KOPT-K1 (cell line): ENCODE results near the gene INO80B.

Experiments
- H3K27ac ChIP-seq: fragments of 200-600 bp; sonication (generic); 2 replicates; pipeline ENCODE4 v1.5.1; 2016; ENCODE audit warnings: antibody characterized with exemption, mild to moderate bottlenecking, low read depth, low read length; ENCODE audit not compliant: poor library complexity, severe bottlenecking
- H3K36me3 ChIP-seq: fragments of 200-600 bp; sonication (generic); 2 replicates; pipeline ENCODE4 v1.5.1; 2017; ENCODE audit warnings: antibody characterized with exemption, mild to moderate bottlenecking, low read length, moderate library complexity; ENCODE audit not compliant: insufficient read depth
- H3K9me3 ChIP-seq: fragments of 200-600 bp; sonication (generic); 2 replicates; pipeline ENCODE4 v1.5.1; 2017; ENCODE audit warnings: antibody characterized with exemption, low read length, mild to moderate bottlenecking; ENCODE audit not compliant: insufficient read depth, poor library complexity, severe bottlenecking

The INO80B gene

DNA sequence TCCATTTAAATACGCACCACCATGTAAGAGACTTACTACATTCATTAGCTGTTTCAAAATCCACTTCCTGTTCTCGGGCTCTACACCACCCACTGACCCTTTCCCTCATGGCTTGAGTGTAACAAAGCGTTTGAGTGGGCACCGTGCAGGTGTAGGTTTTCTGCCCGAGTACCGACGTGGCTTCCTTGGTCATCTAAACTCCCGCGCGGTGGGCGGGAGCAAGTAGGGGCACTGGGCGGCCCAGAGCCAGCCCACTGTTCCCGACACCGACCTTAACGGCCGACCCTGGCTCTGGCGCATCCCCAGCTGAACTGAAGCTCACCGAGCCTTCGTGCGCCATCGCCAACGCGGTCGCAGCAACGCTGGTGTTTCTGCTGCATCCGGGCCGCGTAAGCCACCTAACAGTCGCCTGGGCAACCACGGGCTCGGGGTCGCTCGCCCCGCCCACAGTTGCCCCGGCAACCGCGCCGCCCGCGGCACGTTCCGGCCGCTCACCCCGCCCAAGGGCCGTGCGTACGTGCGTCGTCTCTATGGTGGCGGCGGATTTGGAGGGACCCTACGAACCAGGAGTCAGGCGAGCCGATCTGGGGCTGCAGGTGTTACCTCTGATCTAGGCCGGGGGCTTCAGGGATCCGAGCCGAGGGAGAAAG, 33.5 kb upstream of the INO80B start, which contains the start of the genes C2orf81 and WDR54:
C2orf81 (minus strand) TSS at position 399 of the 650 bp plus-strand sequence; CDS start at position 340, 59 bp downstream.
WDR54 (plus strand) TSS at position 510 of the 650 bp plus-strand sequence. CDS start 424 bp downstream, outside the sequence.
- Histone ChIP-seq H3K27ac (peak within 1 kb of the TSS; percentile 57), H3K36me3 (peaks cover 22% of the 10 kb centered on the region), H3K9me3 (no peaks in the 10 kb centered on the region)

DNA sequence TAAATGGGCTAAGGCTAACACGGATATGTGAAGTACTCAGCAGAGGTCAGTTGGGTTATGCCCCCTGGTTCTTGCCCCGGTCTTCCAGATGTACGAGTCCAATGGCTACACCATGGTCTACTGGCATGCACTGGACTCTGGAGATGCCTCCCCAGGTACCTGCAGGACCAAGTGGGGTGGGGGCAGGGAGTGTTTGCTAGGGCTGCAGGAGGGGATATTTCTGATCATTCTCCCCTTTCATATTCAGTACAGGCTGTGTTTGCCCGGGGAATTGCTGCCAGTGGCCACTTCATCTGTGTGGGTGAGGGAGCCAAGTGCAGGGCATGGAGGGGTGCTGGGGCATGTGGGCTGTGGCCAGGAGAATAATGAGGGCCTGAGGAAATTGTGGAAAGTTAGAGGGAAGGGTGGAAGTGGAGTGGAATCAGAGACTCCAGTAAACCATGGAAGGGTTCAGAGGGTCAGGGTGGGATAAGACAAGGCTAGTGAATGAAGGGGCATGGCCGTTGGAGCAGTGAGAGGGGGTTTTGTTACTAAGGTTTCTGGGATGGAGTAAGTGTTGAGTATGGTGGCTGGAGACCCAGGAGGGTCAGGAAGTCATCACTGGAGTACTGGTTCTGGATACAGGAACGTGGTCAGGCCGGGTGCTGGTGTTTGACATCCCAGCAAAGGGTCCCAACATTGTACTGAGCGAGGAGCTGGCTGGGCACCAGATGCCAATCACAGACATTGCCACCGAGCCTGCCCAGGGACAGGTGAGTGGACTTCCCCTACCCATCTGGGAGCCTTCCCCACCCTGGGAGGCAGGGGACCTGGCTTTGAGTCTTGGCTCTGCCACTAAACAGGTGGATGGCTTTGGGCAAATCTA, 31.4 kb upstream of the INO80B start:
- no peak overlapping the region for H3K27ac ChIP-seq
- H3K9me3 ChIP-seq: no peaks in the 10 kb centered on the region
- H3K36me3 ChIP-seq: peaks cover 25% of the 10 kb centered on the region

DNA sequence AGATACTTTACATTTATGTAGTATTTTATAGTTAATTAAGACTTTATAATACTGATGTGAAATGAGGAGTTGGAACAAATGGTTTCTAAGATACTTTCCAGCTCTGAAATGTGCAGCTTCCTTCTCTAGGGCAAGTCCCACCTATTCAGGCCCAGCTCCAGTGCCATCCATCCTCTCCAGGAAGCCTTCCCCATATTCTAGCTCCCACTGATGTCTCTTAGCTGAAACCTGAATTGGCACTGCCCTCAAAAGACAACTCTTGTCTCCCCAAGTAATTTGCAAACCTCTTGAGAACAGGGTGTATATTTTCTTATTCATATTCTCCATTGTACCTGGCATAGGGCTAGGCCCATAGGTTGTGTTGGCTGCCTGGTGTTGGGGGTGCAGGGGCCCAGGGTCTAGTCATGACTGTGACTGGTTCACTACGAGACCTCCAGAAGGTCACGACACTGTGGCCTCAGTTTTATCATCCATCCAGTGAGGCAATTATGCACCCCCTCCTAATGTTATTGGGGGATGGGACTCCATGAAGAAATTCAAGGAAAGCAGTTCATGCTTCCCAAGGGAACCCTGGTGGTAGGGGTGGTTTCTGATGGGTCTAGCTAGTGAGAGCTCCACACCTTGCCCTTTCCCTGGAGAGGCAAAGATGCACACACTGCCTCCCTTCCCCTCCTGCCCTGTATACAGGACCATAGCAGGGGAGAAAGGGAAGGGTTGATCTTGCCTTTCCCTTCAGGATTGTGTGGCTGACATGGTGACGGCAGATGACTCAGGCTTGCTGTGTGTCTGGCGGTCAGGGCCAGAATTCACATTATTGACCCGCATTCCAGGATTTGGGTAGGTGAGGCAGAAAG, 30.5 kb upstream of the INO80B start:
- Histone ChIP-seq H3K36me3 (peaks cover 25% of the 10 kb centered on the region), H3K27ac (no peak overlapping the region), H3K9me3 (no peaks in the 10 kb centered on the region)

DNA sequence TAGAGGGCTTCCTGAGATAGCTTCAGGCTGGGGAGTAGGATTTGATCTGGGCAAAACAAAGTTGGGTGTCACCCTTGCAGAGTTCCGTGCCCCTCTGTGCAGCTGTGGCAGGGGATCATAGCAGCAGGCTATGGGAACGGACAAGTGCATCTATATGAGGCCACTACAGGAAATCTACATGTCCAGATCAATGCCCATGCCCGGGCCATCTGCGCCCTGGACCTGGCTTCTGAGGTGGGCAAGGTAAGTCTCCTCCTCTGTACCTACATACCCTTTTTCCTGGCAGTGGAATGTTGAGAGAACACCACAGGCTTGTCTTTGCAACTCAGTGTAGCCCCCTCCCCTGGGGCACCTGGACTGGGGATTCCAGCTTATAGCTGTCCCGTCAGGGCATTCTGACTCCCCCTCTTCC, 29.9 kb upstream of the INO80B start:
- H3K36me3 ChIP-seq: peaks cover 25% of the 10 kb centered on the region
- H3K27ac ChIP-seq: no peak overlapping the region
- H3K9me3 ChIP-seq: no peaks in the 10 kb centered on the region

DNA sequence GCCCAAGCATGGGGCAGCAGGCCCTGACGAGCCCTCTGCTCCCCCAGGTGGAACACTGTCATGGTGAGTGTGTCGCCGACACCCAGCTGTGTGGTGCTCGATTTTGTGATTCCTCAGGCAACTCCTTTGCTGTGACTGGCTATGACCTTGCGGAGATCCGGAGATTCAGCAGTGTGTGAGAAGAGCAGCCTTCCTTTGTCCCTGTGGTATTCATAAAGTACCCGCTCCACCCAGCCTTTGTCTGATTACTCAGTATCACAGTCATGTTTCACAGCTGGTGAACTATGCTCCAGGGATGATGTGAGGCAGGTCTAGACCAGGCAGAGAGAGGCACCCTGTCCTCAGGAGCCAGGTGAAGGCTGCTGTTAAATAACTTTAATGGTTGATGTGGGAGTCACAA, 29.4 kb upstream of the INO80B start:
- peaks cover 25% of the 10 kb centered on the region for H3K36me3 ChIP-seq
- no peak overlapping the region for H3K27ac ChIP-seq
- no peaks in the 10 kb centered on the region for H3K9me3 ChIP-seq

DNA sequence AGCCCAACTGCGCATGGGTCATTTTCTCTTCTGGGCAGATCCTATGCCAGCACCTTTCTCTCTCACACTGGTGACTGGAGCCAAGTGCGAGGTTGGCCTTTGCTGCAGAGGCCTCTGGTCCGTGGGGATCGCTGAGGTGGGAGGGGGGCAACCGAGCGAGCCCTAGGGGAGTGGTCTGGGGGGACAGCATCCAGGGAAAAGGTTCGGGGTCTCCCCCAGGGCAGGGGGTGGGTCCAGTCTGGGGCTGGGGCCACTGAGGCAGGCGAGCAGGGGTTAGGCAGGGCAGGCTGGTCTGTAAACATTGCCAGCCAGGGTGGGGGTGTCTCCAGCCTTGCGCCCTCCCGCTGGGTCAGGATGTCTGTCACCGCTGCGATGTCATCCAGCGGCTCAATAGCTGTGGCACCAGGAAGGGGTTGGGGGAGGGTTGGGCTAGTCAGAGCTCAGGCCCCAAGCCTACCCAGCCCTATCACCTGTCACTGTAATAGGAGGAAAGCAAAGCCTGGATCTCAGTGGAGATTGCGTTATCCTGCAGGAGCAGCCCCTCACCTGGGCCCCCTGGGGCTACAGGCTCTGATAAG, 28.6 kb upstream of the INO80B start:
- Histone ChIP-seq H3K36me3 (peaks cover 25% of the 10 kb centered on the region), H3K27ac (no peak overlapping the region), H3K9me3 (no peaks in the 10 kb centered on the region)

DNA sequence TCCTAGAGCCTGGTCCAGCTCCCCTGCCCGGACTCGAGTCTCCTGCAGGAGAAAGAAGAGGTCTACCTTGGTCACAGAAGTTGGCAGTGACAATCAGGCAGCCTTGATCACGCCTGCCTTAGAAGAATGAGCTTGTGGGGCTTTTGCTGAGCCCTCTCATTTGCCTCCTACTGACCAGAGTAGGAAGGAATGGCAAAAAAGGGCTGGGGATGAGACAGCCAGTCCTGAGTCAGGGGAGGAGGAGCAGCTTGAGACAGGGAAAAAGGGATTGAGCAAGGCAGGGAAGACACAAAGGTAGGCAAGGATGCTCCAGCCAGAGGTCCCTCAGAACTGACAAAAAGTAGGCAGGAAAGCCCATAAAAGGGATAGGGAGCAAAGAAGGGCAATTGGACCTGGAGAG, 27.3 kb upstream of the INO80B start:
- Histone ChIP-seq H3K9me3 (no peaks in the 10 kb centered on the region), H3K36me3 (peaks cover 25% of the 10 kb centered on the region), H3K27ac (no peak overlapping the region)

DNA sequence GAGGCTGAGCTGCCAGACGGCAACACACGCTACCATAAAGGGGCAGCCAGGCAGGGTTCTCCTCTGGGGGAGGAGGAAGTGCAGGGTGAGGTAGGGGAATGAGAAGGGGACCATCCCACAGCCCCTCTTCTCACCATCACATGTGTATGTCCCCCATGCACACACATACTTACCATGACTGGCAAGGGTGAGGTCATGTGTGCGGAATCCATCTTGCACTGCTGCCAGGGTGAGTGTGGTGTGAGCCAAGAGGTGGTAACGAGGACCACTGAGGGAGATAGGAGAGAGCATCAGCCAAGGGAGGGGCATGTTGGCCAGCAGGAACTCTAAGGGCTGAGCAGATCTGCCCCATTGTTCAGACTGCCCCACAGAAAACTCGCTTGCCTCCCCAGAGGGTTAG, 26.2 kb upstream of the INO80B start:
- peaks cover 25% of the 10 kb centered on the region for H3K36me3 ChIP-seq
- no peak overlapping the region for H3K27ac ChIP-seq

DNA sequence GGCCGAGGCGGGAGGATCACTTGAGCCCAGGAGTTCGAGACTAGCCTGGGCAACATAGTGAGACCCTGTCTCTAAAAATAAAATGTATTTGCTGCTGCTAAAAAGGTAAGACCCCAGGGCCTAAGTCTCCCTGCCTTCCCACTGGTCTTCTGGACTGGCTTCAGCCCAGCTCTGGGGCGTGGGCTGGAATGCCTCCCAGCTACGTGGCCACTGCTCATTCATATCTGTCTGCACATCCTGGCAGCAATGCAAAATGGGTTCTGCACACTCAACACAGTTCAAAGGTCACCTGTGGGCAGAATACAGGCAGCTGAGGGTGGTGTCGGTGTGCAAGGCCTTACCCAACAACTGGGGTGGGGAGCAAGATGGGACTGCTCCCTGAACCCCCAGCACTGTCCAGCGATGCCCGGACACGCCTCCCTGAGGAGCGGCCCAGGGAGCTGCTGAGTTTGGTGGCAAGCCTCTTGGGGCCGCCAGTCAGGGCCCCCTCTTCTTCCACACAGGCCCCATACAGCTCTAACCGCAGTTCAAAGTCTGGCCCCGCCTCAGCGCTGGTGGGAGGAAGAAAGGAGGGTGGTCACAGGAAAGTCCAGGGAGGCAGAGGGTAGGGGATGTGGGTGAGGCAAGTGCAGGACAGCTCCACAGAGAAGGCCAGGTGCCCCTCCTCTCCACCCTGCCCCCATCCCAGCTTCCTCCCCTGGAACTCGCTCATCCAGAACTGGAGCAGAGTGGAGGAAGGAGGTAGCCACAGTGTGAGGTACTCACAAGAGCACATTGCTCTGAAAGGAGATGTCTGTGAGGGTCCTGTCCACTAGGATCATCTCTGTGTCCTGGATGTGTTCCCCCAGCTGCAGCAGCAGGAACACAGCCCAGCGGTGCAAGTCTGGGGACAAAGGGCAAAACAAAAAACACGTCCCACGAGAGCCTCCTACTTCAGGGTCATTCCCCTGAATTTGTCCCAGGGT, 25.1 kb upstream of the INO80B start:
- H3K36me3 ChIP-seq: peaks cover 18% of the 10 kb centered on the region
- no peak overlapping the region for H3K27ac ChIP-seq
- H3K9me3 ChIP-seq: no peaks in the 10 kb centered on the region

More for the DNA sequence above, 26.2 kb upstream of the INO80B start:
- no peaks in the 10 kb centered on the region for H3K9me3 ChIP-seq

DNA sequence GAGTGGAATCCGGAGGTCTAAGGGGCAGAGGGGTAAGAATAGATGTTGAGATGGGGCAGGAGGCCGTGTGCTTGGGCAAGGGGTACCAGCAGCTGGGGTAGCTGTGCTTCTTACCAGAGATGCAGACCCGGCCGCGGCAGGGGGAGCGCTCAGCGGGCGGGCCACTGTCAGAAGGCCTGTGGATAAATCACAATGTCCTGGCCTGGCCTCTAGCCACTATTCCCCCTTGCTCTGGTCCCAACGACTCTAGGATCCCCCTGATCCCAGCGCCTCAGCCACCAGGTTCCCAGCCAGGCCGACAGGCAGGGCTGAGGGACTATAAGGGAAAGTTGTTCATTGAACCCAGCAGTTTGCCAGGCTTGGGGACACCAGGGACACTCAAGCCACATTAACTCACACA, 24.4 kb upstream of the INO80B start:
- Histone ChIP-seq H3K9me3 (no peaks in the 10 kb centered on the region), H3K27ac (no peak overlapping the region), H3K36me3 (peaks cover 11% of the 10 kb centered on the region; the same call in 1 of the 2 replicates)

DNA sequence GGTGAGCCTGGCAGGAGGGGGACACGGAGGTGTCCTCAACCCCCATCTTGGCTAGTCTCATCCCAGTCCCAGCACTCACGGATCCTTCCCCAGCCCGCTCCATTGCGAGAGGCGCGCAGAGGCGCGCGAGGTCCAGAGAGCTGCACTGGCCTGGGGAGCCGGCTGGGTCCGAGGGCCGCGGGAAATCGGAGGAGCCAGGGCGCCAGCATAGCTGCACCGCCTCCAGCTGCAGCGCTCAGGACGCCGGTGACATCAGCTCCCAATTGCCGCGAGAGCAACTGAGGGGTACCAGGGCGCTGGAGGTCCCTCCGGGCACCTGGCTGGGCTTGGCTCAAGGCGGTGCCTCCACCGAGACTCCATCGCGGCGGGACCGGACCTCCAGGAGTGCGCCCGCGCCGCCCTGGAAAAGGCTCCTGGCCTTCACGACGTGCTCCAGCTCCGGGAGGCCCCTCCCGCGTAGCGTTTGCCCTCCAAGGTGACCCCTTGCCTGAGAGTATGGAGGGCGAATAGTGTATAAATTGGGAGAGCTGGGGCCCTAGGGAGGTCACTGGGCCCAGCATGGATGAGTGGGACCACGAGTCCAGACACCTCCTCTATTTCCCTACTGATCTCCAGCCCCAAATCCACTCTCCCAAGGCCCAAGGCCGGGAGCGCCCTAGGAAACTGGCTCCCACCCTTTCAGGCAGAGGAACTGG, 18.6 kb upstream of the INO80B start:
- Histone ChIP-seq H3K27ac (no peak overlapping the region), H3K9me3 (no peaks in the 10 kb centered on the region), H3K36me3 (no peaks in the 10 kb centered on the region)

DNA sequence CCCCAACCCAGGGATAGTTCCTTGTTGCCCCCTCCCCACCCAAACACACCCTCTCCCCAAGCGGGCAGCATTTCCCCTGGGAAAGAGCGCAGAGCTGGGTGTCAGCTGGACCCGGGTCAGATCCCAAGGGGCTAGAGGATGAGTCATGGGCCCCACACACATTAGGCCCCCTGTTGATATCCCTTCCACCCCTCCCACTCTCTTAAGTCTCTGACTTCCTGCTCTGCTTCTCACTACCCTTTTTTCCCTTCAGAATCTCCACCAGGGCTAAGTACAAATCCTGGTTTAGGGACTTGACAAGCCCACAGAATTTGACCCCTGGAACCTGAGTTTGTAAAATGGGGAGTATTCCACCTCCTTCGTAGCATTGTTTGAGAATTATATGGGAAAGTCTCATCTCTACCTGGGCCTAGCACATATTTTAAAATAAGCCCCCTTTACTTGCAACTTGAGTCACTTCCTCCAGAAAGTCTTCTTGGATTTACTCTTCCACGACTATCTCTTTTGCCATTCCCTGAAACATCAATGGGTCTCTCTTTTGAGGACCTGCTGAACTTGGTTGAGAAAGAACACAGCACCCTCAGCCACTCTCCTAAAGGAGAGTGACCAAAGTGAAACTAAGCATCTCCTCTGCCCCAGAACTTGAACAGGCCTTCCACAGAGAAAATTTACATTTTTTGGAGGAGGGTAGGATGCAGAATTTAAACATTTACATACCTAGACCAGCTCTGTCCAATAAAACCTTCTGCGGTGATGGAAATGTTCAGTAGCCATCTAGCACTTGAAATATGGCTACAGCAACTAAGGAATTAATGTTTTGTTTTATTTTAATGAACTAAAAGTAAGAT, 17.8 kb upstream of the INO80B start:
- H3K9me3 ChIP-seq: no peaks in the 10 kb centered on the region
- H3K36me3 ChIP-seq: no peaks in the 10 kb centered on the region
- H3K27ac ChIP-seq: no peak overlapping the region

DNA sequence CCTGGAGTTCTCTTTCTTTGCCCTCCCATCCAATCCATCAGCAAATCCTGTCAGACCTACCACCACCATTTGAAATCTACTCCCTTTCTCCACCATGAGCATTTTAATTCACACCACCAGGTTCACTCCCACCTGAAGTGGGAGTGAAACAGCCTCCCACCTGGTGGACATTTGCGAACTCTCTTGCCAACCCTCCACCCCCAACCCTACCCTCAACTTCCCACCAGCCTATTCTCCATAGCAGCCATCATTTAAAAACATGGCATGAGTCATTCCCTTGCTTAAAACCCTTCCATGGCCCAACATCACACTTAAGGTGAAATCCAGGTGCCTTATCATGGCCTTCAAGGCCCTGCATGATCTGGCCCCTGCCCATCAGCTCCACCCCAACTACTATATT, 16.6 kb upstream of the INO80B start:
- no peaks in the 10 kb centered on the region for H3K9me3 ChIP-seq
- no peak overlapping the region for H3K27ac ChIP-seq
- no peaks in the 10 kb centered on the region for H3K36me3 ChIP-seq
